CD4-positive, alpha-beta T cell treated with Interleukin-6 at 100 ng/mL for 8 hours (primary cell): ENCODE data around the gene NYAP2.

Experiments
- DNase-seq: peaks from one replicate; pipeline ENCODE4 v3.0.0-alpha.2; 2020; ENCODE audit warnings: mixed read lengths, low spot score

Gene NYAP2

DNA sequence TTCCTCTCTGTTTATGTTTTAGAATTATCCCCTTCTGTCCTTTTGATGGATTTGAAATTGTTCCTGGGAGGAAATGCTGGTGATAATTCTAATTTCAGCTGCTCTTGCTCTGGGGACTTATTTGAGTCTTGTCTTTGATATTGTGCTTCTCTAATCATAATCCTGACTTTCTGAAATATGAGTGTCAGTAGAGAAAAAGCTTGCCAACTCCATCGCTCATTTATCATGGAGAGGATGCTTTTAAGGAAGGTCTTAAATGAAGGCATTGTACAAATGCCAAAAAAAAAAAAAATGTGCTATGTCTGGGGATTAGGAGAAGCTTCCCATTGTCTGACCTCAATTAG, 159.5 kb downstream of the NYAP2 start:
- DNase-seq, result no peak

DNA sequence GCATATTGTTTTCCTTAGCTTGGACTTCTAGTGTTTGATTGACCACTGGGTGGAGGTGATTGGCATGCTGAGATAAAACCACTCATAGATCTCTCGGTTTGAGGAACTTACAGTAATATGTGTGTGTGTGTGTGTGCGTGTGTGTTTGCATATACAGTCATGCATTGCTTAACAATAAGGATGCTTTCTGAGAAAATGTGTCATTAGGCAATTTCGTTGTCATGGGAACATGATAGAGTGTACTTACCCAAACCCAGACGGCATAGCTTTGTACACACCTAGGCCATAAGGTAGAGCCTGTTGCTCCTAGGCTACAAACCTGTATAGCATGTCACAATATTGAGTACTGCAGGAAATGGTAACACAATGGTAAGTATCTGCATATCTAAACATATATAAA, 167.3 kb downstream of the NYAP2 start:
- no peak for DNase-seq

DNA sequence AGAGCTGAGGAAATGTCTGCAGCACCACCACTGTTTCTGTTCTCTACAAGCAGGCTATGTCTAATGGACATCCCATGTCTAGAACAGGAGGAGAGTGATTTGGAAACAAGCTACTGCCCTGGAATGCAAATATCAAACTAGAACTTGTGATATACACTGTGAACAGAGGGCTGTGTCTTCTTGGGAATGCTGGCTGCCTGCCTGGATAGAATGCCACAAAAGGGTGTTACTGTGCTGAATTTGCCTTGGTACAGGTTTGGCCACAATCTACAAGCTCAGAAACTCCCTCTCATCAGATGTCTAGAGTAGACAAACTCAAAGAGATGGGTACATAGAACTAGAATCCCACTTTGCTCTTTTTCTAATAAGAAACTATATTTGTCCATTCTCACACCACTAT, 170.5 kb downstream of the NYAP2 start:
- no peak for DNase-seq

DNA sequence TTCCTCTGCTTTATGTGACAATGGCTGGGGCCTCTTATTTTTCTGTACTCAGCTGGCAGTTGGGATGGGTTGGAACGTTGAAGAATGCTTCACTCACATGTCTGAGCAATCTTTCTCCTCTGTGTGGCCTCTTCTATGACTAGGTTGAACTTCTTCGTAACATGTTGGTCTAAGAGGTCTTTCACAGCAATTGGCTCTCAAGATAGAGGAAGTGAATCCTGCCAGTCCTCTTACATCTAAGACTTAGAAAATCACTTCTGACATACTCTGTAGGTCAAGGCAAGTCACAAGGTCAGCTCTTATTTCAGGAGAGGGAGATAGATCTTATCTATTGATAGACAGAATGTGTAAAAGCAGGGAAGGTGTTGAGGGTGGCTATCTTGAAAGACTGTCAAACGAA, 174.1 kb downstream of the NYAP2 start:
- DNase-seq, result no peak

DNA sequence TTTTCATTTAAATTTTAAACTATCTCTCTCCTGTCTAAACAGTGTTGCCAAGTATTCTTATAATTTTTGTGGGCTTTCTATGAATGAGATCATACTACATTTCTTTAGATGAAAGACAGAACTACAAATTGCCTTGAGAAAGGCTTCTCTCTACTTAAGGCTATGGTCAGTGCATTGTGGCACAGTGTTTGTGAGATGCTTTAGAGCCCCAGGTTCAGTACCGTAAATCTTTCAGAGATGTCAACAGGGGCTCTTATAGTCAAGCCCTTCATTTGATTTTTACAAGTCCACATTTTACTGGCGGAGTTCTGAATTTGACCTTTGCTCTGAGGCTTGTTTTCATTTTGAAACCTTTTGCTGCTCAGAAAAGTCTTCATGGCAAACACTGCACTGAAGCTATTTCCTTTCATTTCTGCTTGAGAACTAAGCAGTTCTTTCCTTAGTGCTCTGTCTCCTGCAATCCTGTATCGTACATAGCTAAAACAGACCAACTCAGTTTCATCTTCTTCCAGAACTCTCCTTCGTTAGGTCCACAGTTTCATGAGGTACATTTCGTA, 175.2 kb downstream of the NYAP2 start:
- DNase-seq, result no peak

DNA sequence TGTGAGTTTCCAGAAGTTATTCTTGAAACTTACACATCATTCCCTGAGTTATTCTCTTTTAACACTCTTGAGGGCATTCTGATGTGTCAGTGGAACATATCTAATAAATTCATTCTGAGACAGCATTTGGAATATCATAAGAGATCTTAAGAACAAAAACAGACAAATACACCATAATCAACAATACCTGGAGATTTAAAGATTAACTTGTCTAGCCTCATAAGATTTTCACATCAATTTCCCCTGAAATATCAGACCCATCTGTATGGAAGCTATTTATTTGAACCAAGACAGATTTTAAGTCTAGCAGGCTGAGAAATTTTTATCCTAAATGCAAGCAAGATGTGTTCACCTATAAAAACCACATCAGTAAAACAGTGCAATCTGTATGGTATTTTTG, 181.6 kb downstream of the NYAP2 start:
- DNase-seq, result no peak

DNA sequence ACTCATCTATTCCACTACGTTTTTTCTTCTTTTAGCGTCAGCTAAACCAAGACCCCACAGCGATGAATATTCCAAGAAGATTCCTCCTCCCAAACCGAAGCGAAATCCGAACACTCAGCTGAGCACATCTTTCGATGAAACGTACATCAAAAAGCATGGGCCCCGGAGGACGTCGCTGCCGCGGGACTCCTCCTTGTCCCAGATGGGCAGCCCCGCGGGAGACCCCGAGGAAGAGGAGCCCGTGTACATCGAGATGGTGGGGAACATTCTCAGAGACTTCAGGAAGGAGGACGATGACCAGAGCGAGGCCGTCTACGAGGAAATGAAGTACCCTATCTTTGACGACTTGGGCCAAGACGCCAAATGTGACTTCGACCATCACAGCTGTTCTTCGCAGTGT, 182.4 kb downstream of the NYAP2 start:
- no peak for DNase-seq

DNA sequence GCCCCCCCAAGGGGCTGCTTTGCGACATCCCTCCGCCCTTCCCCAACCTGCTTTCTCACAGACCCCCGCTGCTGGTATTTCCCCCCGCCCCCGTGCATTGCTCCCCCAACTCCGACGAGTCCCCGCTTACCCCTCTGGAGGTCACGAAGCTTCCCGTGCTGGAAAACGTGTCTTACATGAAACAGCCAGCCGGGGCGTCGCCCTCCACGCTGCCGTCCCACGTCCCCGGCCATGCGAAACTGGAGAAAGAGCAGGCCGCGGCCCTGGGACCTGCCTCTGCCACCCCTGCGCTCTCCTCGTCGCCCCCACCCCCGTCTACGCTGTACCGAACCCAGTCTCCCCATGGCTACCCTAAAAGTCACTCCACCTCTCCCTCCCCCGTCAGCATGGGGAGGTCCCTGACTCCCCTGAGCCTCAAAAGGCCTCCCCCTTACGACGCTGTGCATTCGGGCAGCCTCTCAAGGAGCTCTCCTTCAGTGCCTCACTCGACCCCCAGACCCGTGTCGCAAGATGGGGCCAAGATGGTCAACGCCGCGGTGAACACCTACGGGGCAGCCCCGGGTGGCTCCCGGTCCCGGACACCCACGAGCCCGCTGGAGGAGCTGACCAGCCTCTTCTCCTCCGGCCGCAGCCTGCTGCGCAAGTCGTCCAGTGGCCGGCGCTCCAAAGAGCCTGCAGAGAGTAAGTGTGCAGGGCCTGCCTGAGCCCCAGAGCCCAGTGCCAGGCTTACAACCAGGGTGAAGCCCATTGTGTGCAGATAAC, 183.0 kb downstream of the NYAP2 start:
- DNase-seq, result no peak

DNA sequence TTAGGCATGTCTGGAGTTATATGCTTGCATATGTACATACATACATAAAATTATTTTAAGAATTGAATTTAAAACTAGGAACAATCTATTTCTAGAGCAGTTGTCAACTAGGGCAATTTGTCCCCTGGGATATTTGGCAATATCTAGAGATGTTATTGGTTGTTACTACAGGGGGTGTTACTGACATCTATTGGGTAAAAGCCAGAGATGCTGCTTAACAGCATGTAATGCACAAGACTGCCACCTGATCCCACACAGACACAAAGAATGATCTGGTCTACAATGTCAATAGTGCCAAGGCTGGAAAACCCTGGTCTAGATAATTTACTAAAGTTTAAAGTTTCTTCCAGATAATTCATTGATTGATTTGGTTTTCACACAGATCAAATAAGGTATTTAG, 185.3 kb downstream of the NYAP2 start:
- no peak for DNase-seq

DNA sequence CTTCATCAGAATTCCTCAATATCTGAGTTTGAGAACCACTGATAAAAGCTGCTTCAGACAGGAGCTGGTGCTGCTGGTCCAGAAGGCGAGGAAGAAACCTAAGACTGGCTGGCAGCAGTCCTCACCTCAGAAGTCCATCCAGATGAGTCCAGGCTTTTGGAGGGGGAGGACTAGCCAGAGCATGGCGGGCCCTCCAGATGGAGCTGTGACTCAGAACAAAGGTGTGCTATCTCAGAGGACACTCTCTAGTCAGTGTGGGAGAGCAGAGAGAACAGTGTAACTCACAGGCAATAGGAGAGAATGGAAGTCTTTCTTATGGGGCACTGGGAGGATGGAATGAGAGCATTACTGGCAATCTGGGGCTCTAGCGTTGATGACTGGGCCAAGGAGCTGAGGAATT, 191.4 kb downstream of the NYAP2 start:
- no peak for DNase-seq

DNA sequence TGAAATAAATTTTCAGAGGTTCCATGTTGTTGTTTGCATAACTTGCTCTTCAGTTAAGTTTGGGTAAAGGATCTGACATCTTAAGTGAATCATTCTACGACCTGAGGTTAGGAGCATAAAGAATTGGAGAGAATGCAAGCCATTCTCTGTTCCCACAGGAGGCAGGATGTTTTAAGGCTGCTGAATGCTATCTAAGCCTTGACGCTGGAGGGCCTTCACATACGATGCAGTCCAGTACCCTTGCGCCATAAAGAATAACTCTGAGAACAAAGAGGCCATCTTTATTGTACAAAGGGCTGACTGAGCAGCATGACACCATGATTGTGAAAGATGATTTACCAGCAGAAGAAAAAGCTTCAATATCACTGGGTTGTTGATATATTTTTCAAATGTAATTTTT, 198.4 kb downstream of the NYAP2 start:
- no peak for DNase-seq

DNA sequence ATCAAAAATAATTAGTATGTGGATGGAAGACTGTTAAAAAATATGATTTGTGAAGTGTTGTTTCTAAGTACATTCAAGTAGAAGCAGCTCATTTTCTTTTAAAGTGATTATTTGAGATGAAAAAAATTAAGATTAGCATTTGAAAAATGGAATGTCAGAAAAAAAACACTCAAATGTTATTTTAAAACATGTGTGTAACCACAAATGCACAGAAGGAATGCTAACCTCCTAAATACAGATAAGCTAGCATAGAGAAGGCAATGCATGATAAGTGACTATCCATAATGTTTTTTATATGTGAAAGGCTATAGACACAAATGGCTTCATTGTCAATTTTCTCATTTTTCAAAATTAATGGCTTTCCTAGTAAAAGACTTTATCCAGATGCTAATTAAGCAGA, 198.9 kb downstream of the NYAP2 start:
- DNase-seq, result no peak

DNA sequence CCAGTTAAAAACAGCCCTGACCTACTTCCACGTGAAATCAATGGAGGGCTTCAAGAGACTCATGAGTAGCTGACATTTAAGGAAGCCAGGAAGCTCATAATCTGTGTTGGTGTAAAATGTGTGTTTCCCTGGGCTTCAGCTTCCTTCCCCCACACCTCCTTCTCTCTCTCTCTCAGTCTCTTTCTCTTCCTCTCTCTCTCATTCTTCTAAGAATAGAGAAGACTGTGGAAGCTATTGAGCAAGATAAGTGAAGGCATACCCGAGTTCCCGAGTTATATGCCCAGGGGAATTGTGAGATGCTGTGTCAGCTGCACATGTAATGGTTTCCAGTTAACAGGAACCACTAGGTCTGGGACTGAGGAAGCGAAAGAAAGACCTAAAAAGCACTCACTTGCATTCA, 199.4 kb downstream of the NYAP2 start:
- DNase-seq, result no peak

DNA sequence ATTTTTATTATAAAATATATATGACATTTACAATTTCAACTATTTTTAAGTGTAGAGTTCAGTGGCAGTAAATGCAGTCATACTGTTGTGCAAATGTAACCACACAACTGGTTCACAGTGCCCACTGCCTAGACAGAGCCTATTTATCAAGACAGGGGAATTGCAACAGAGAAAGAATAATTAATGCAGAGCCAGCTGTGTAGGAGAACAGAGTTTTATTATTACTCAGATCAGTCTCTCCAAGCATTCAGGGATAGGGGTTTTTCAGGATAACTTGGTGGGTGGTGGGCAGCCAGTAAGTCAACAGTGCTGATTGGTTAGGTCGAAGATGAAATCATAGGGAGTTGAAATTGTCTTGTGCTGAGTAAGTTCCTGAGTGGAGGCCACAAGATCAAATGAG, 200.3 kb downstream of the NYAP2 start:
- DNase-seq, result no peak

DNA sequence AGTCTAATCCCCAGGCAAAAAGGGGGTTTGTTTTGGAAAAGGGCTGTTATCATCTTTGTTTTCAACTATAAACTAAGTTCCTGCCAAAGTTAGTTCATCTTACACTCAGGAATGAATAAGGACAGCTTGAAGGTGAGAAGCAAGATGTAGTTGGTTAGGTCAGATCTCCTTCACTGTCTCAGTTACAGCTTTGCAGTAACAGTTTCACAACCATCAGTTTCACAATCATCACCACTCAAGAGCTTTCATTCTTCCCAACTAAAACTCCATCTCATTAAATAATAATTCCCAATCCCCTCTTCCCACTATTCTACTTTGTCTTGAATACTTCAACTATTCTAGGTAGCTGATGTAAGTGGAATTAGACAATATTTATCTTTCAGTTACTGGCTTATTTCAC, 200.9 kb downstream of the NYAP2 start:
- DNase-seq, result no peak

DNA sequence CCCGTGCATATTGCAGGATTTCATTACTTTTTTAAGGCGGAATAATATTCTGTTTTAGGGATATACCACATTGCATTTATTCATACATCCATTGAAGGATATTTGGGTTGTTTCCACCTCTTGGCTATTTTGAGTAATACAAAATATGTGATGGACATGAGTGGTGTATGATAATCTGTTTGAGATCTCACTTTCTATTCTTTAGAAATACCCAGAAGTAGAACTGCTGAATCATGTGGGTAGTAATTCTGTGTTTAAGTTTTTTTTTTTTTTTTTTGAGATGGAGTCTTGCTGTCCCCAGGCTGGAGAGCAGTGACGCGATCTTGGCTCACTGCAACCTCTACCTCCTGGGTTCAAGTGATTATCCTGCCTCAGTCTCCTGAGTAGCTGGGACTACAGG, 201.4 kb downstream of the NYAP2 start:
- no peak for DNase-seq

DNA sequence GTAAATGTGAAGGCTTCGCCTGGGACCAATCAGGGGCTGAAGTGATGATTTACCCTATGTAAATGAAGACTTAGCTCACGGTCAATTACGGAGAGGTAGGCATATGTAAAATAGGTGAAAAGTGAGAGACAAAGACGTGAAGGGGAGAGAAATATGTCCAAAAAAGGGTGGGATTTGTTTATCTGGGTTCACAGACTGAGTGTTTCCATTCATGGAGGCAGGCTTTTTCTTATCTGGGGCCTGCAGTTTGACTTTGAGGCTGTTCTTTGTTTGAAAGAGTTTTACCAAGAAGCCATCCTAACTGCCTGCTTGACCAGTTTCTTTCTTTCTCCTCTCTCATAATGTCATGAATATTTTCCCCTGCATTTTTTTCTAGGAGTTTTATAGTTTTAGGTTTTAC, 202.7 kb downstream of the NYAP2 start:
- DNase-seq, result no peak

DNA sequence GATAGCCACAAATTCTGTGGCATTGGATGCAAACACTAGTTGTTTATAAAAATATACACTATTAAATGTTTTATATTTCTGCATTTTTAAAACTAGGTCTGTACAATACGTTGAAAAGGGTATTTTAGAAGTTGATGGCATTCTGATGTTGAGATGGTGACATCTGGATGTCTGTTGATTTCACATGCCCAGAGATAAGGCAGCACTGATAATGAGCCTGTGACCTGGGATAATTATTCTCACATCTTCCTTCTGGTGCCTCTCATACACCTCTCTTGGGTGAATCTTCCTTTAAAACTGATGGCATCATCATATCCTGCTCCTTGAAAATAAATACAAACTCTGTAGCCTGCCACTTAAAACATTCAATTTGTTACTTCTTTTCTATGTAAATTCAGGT, 208.6 kb downstream of the NYAP2 start:
- DNase-seq, result no peak

DNA sequence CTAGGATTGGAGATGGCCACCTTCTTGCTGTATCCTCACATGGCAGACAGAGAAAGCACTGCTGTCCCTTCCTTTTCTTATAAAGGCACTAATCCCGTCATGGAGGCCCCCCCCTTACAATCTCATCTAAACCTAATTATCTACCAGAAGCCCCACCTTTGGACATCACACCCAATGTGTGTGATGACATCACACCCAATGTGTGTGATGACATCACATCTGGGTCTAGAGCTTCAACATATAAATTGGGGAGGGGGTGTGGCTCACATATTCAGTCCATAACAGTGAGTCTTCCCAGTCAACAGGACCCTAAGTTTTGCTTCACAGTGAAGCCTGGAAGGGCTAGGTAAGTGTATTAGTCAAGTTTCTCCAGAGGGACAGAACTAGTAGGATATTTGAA, 213.1 kb downstream of the NYAP2 start:
- DNase-seq, result no peak

DNA sequence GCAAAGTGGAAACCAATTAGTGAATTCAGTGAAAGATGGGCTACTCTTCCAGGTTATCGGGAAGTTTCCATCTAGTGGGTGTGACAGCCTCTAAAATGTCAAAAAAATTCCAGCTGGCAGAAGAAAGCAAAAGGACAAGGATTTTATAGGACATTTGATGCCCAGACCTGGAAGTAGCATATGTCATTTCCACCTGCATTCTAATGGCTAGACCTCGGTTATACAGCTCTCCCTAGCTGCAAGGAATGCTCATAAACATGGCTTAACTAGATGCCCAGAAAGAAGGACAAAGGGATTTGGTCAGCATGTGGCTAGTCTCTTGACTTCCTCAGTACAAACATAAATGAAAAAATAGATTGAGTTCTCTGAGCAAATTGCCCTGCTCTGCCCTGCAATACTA, 215.4 kb downstream of the NYAP2 start:
- DNase-seq, result no peak

DNA sequence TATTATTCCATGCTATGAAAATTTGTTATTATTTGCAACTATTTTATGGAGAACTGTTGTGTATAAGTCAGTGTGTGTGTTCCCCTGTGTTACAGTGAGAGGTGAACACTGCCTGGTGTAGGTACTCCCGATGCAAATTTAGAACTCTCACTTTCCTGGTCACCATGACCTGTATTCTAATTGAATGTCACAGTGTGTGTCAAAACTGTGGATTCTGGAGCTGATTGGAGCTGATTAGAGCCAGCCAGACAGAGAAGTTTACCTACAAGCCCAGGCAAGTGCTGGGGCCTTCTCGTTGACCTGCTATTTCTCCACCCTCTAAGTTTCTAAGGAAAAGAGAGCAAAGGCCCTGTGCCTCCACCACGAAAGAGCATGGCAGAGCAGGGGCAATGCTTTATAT, 216.0 kb downstream of the NYAP2 start:
- no peak for DNase-seq

DNA sequence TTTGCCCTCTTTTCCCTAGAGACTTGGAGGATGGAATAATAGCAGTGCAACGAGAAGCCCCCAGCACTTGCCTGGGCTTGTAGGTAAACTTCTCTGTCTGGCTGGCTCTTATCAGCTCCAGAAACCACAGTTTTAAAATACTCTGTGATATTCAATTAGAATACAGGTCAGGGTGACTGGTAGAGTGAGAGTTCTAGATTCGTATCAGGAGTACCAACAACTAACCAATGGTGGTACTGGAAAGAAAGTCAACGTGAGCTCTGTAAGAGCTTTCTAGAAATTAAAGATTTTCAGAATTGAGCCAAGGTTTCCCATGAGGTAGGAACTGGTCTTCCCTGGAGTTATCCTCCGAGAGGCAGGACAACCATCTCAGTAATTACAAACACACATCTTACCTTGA, 216.9 kb downstream of the NYAP2 start:
- DNase-seq, result no peak

DNA sequence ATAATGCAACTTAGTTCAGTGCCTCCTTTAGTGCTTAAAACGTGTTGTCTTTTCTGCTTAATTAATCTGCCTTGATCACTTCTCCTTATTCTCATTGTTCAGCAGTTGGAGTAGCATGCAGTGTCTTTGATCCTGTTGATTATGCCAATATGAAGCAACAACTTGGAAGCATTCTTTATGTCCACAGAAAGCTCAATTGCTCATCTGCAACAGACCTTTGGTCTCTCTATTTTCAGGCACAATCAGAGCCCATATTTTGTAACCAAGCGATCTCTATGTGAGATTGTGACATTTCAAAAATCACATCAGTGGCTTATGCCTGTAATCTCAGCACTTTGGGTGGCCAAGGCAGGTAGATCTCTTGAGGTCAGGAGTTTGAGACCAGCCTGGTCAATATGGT, 217.3 kb downstream of the NYAP2 start:
- no peak for DNase-seq

DNA sequence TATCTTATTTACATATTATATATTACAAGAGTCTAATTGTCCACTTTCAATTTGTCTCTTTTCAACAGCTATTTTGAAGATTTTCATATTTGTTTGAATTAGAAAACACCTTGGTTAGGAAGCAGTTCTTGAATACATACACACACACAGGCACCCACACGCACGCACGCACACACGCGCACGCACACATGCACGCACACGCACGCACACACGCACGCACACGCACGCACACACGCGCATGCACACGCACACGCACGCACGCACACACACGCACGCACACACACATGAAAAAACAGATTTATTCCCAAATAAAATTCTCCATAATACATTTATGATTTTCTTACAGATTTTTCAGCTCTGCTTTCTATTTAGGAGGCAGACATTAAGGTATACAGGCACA, 220.7 kb downstream of the NYAP2 start:
- no peak for DNase-seq
